ENCODE results near the gene ATP9B.

GRCh38 chr18:79169958-79170555, 100.9 kb downstream of the ATP9B start:
- TF ChIP-seq ELK1 (IDR thresholded peaks at IDR 0.05; ENCODE audit: low read depth, low read length) (no peak), EP300 (IDR thresholded peaks at IDR 0.05; ENCODE audit: borderline replicate concordance in 1 of 2, control insufficient read depth in 1 of 2, low read depth in 2 of 2, low read length in 2 of 2) (no peak)
